ENCODE data around the gene GNS. TPM values are rescaled to one million over a fixed set of nuclear protein-coding genes. Genes with fewer than 3 reads are reported as not detected.

GNS gene
- total and polyA plus RNA-seq, 2 experiments from 2014 or later = 44.0 to 45.5 TPM

GRCh38 chr12:64723630-64724029, 35.6 kb downstream of the GNS start:
- no peak overlapping the region for H3K4me3 ChIP-seq
- TF ChIP-seq, protein P1, sequence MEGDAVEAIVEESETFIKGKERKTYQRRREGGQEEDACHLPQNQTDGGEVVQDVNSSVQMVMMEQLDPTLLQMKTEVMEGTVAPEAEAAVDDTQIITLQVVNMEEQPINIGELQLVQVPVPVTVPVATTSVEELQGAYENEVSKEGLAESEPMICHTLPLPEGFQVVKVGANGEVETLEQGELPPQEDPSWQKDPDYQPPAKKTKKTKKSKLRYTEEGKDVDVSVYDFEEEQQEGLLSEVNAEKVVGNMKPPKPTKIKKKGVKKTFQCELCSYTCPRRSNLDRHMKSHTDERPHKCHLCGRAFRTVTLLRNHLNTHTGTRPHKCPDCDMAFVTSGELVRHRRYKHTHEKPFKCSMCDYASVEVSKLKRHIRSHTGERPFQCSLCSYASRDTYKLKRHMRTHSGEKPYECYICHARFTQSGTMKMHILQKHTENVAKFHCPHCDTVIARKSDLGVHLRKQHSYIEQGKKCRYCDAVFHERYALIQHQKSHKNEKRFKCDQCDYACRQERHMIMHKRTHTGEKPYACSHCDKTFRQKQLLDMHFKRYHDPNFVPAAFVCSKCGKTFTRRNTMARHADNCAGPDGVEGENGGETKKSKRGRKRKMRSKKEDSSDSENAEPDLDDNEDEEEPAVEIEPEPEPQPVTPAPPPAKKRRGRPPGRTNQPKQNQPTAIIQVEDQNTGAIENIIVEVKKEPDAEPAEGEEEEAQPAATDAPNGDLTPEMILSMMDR (IDR thresholded peaks at IDR 0.05; ENCODE audit: low read depth, low read length) = no peak
- peaks cover 28% of the 10 kb centered on the region for H3K36me3 ChIP-seq
- H3K9me3 ChIP-seq (ENCODE audit: low read depth) = no peaks in the 10 kb centered on the region
- H3K4me1 ChIP-seq (ENCODE audit: low read depth) = no peaks in the 10 kb centered on the region
- H3K27ac ChIP-seq = no peak overlapping the region
- no peaks in the 10 kb centered on the region for H3K27me3 ChIP-seq
- no peak for DNase-seq (ENCODE audit: low read depth in 1 of 2, low spot score in 1 of 2)

- no peak overlapping the region for H3K4me3 ChIP-seq
- TF ChIP-seq, protein P1 (IDR thresholded peaks at IDR 0.05; ENCODE audit: low read depth, low read length) = no peak
- H3K36me3 ChIP-seq = peaks cover 28% of the 10 kb centered on the region
- no peaks in the 10 kb centered on the region for H3K9me3 ChIP-seq (ENCODE audit: low read depth)
- no peaks in the 10 kb centered on the region for H3K27me3 ChIP-seq
- no peaks in the 10 kb centered on the region for H3K4me1 ChIP-seq (ENCODE audit: low read depth)
- no peak for DNase-seq (ENCODE audit: low read depth in 1 of 2, low spot score in 1 of 2)
- no peak overlapping the region for H3K27ac ChIP-seq
These were observed 36.4 kb downstream of the GNS start for GRCh38 chr12:64722835-64723234.

DNA sequence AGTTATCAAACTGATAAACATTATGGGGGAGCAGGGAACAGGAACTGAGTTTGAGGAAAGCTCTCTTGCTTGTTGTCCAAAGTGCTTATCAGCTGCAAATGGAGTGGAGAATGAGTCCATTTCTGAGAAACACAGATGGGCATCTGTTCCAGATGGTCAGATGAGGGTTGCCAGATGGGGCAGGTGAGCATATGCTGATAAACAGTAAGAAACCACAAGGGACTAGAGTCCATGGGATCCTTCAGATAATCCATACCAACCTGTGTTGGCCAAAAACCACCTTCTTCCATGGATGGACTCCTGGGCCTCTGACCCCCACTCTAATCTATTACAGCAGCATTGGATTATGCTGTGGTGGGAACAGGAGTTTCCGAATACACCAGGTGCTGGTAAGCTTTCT, 38.3 kb downstream of the GNS start:
- no peak overlapping the region for H3K4me3 ChIP-seq
- TF ChIP-seq, protein P1 (IDR thresholded peaks at IDR 0.05; ENCODE audit: low read depth, low read length) = no peak
- H3K27ac ChIP-seq = no peak overlapping the region
- H3K9me3 ChIP-seq (ENCODE audit: low read depth) = no peaks in the 10 kb centered on the region
- H3K4me1 ChIP-seq (ENCODE audit: low read depth) = no peaks in the 10 kb centered on the region
- H3K36me3 ChIP-seq = peaks cover 36% of the 10 kb centered on the region
- DNase-seq (ENCODE audit: low read depth in 1 of 2, low spot score in 1 of 2) = no peak
- no peaks in the 10 kb centered on the region for H3K27me3 ChIP-seq

GRCh38 chr12:64718649-64719048, 40.6 kb downstream of the GNS start:
- Histone ChIP-seq H3K27me3 (no peaks in the 10 kb centered on the region), H3K4me3 (no peak overlapping the region), H3K36me3 (peaks cover 36% of the 10 kb centered on the region), H3K9me3 (ENCODE audit: low read depth) (no peaks in the 10 kb centered on the region), H3K4me1 (ENCODE audit: low read depth) (no peaks in the 10 kb centered on the region), H3K27ac (no peak overlapping the region)
- DNase-seq (ENCODE audit: low read depth in 1 of 2, low spot score in 1 of 2) = no peak
- TF ChIP-seq, protein P1 (IDR thresholded peaks at IDR 0.05; ENCODE audit: low read depth, low read length) = no peak

DNA sequence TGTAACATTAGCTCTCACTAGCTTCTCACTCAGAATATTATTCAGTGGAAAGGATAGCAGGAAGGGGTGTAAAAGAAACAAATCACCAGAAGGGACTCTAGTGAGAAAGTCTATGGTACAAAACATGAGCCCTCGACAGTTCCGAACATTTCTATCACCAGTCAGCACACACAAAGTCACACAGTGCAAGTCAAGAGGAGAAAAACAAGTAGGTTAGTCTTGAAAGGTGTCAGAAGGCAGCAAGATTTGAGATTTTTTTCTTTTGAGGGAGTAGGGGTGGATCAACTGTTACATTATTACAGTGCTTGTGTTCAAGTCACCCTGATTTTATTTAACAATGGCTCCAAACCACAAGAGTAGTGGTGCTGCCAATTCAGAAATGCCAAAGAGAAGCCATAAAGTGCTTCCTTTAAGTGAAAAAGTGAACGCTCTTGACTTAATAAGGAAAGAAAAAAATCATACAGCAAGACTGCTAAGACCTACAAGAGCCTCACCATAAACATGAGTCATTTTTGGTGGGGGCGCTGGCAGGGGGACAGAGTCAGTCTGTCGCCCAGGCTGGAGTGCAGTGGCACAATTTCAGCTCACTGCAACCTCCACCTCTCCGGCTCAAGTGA, 42.3 kb downstream of the GNS start:
- H3K4me1 ChIP-seq (ENCODE audit: low read depth) = no peaks in the 10 kb centered on the region
- TF ChIP-seq, protein P1 (IDR thresholded peaks at IDR 0.05; ENCODE audit: low read depth, low read length) = no peak
- no peaks in the 10 kb centered on the region for H3K27me3 ChIP-seq
- no peak overlapping the region for H3K4me3 ChIP-seq
- no peak for DNase-seq (ENCODE audit: low read depth in 1 of 2, low spot score in 1 of 2)
- peaks cover 30% of the 10 kb centered on the region for H3K36me3 ChIP-seq
- no peak overlapping the region for H3K27ac ChIP-seq
- no peaks in the 10 kb centered on the region for H3K9me3 ChIP-seq (ENCODE audit: low read depth)

All from cardiac muscle cell (in vitro differentiated cells and primary cell).